Trophoblast cell (in vitro differentiated cells and primary cell): ENCODE results near the gene FAM110A.

Experiments
- DNase-seq, 2 donors: peaks; one replicate each; pipeline ENCODE4 v3.0.0-alpha.2; 2016
- H2AFZ ChIP-seq: 2 replicates; pipeline ENCODE4 v1.6.1; 2013; ENCODE audit warnings: low read length, moderate library complexity, mild to moderate bottlenecking; ENCODE audit not compliant: insufficient read depth, poor library complexity
- H2AK5ac ChIP-seq: 2 replicates; pipeline ENCODE4 v1.6.1; 2013; ENCODE audit warnings: mild to moderate bottlenecking, low read length
- H2BK120ac ChIP-seq: 2 replicates; pipeline ENCODE4 v1.6.1; 2013; ENCODE audit warnings: low read length, mild to moderate bottlenecking, moderate library complexity; ENCODE audit not compliant: insufficient read depth, poor library complexity
- H2BK12ac ChIP-seq: 2 replicates; pipeline ENCODE4 v1.6.1; 2013; ENCODE audit warnings: mild to moderate bottlenecking, low read length, moderate library complexity
- H2BK5ac ChIP-seq: 2 replicates; pipeline ENCODE4 v1.6.1; 2013; ENCODE audit warnings: low read length, low read depth, moderate library complexity, mild to moderate bottlenecking; ENCODE audit not compliant: poor library complexity
- H3K14ac ChIP-seq: 2 replicates; pipeline ENCODE4 v1.6.1; 2013; ENCODE audit warnings: mild to moderate bottlenecking, low read length
- H3K18ac ChIP-seq: 2 replicates; pipeline ENCODE4 v1.6.1; 2013; ENCODE audit warnings: mild to moderate bottlenecking, low read length
- H3K23ac ChIP-seq: 2 replicates; pipeline ENCODE4 v1.6.1; 2013; ENCODE audit warnings: low read length
- H3K27ac ChIP-seq: 2 replicates; pipeline ENCODE4 v1.5.1; 2013; ENCODE audit warnings: low read depth, mild to moderate bottlenecking, inconsistent platforms, low read length, moderate library complexity
- H3K27me3 ChIP-seq: 2 replicates; pipeline ENCODE4 v1.6.1; 2013; ENCODE audit warnings: inconsistent platforms, mild to moderate bottlenecking, low read length, moderate library complexity; ENCODE audit not compliant: insufficient read depth
- H3K36me3 ChIP-seq, 2 experiments: 1 replicate in 1 of 2; 2 replicates in 1 of 2; pipeline ENCODE4 v1.6.1; 2013; ENCODE audit warnings: low read length in 2 of 2, mild to moderate bottlenecking in 2 of 2, moderate library complexity in 1 of 2; ENCODE audit not compliant: insufficient read depth in 2 of 2, control insufficient read depth in 1 of 2
- H3K4ac ChIP-seq: 2 replicates; pipeline ENCODE4 v1.6.1; 2013; ENCODE audit warnings: low read depth, mild to moderate bottlenecking, low read length, moderate library complexity
- H3K4me1 ChIP-seq, 2 experiments: 1 replicate in 1 of 2; 2 replicates in 1 of 2; pipeline ENCODE4 v1.6.1; 2013; ENCODE audit warnings: low read length in 2 of 2, mild to moderate bottlenecking in 2 of 2, moderate library complexity in 1 of 2; ENCODE audit not compliant: insufficient read depth in 2 of 2, control insufficient read depth in 1 of 2
- H3K4me2 ChIP-seq: 2 replicates; pipeline ENCODE4 v1.6.1; 2013; ENCODE audit warnings: inconsistent platforms, mild to moderate bottlenecking, low read length, moderate library complexity
- H3K4me3 ChIP-seq: 2 replicates; pipeline ENCODE4 v1.5.1; 2013; ENCODE audit warnings: mild to moderate bottlenecking, low read depth, low read length, inconsistent platforms
- H3K79me1 ChIP-seq: one replicate; pipeline ENCODE4 v1.6.1; 2013; ENCODE audit warnings: low read length
- H3K79me2 ChIP-seq: 2 replicates; pipeline ENCODE4 v1.6.1; 2013; ENCODE audit warnings: low read length, mild to moderate bottlenecking; ENCODE audit not compliant: control insufficient read depth, insufficient read depth, poor library complexity
- H3K9ac ChIP-seq: 2 replicates; pipeline ENCODE4 v1.6.1; 2013; ENCODE audit warnings: mild to moderate bottlenecking, low read length
- H3K9me3 ChIP-seq: 2 replicates; pipeline ENCODE4 v1.6.1; 2013; ENCODE audit warnings: low read depth, mild to moderate bottlenecking, control low read depth, inconsistent platforms, low read length; ENCODE audit not compliant: insufficient read depth
- H4K12ac ChIP-seq: 2 replicates; pipeline ENCODE4 v1.6.1; 2013; ENCODE audit warnings: low read depth, mild to moderate bottlenecking, low read length, moderate library complexity
- H4K8ac ChIP-seq: 2 replicates; pipeline ENCODE4 v1.6.1; 2013; ENCODE audit warnings: low read depth, mild to moderate bottlenecking, low read length, moderate library complexity
- H4K91ac ChIP-seq: one replicate; pipeline ENCODE4 v1.6.1; 2013; ENCODE audit warnings: low read depth, mild to moderate bottlenecking, low read length, moderate library complexity
- WGBS: extraction: QIAGEN DNeasy Blood & Tissue Kit; methylation state at CpG from one replicate; pipeline ENCODE4 v1.1.7; 2013; ENCODE audit warnings: missing lambda C conversion rate; ENCODE audit not compliant: insufficient read length, insufficient coverage; ENCODE audit errors: extremely low coverage; 5-methylcytosine and 5-hydroxymethylcytosine counted together

The FAM110A gene

GRCh38 chr20:881783-882144 is 48.2 kb downstream of the FAM110A start:
- no peaks in the 10 kb centered on the region for H3K9me3 ChIP-seq
- H3K14ac ChIP-seq: no peak overlapping the region
- no peak for DNase-seq
- H2BK5ac ChIP-seq: no peak overlapping the region
- no peak overlapping the region for H4K12ac ChIP-seq
- H3K9ac ChIP-seq: no peak overlapping the region
- no peak overlapping the region for H4K91ac ChIP-seq
- no peak overlapping the region for H2AK5ac ChIP-seq
- no peaks in the 10 kb centered on the region for H3K79me1 ChIP-seq
- no peak overlapping the region for H2AFZ ChIP-seq
- no peaks in the 10 kb centered on the region for H3K36me3 ChIP-seq
- H3K4ac ChIP-seq: no peak overlapping the region
- H3K79me2 ChIP-seq: no peaks in the 10 kb centered on the region
- no peak overlapping the region for H3K4me2 ChIP-seq
- H2BK12ac ChIP-seq: no peak overlapping the region
- no peak overlapping the region for H3K23ac ChIP-seq
- no peak overlapping the region for H3K18ac ChIP-seq
- no peak overlapping the region for H4K8ac ChIP-seq
- H2BK120ac ChIP-seq: no peak overlapping the region
- H3K27me3 ChIP-seq: no peaks in the 10 kb centered on the region
- no peak overlapping the region for H3K4me3 ChIP-seq
- H3K27ac ChIP-seq: no peak overlapping the region
- no peaks in the 10 kb centered on the region for H3K4me1 ChIP-seq

GRCh38 chr20:884983-885952 is 51.8 kb downstream of the FAM110A start:
- no peak overlapping the region for H3K4me2 ChIP-seq
- no CpG with 5 or more reads among the region's 41 CpGs for WGBS
- no peak overlapping the region for H3K9ac ChIP-seq
- H3K79me1 ChIP-seq: no peaks in the 10 kb centered on the region
- H3K4me3 ChIP-seq: no peak overlapping the region
- H4K12ac ChIP-seq: no peak overlapping the region
- no peak overlapping the region for H3K23ac ChIP-seq
- H3K27ac ChIP-seq: no peak overlapping the region
- H3K27me3 ChIP-seq: no peaks in the 10 kb centered on the region
- no peak overlapping the region for H2BK12ac ChIP-seq
- H3K14ac ChIP-seq: no peak overlapping the region
- no peak overlapping the region for H4K91ac ChIP-seq
- H2BK120ac ChIP-seq: no peak overlapping the region
- H2BK5ac ChIP-seq: no peak overlapping the region
- H3K79me2 ChIP-seq: no peaks in the 10 kb centered on the region
- no peaks in the 10 kb centered on the region for H3K9me3 ChIP-seq
- no peaks in the 10 kb centered on the region for H3K4me1 ChIP-seq
- H3K18ac ChIP-seq: no peak overlapping the region
- H2AFZ ChIP-seq: no peak overlapping the region
- H4K8ac ChIP-seq: no peak overlapping the region
- no peak overlapping the region for H2AK5ac ChIP-seq
- no peaks in the 10 kb centered on the region for H3K36me3 ChIP-seq
- H3K4ac ChIP-seq: no peak overlapping the region
- peak; percentile 62 to 71 for DNase-seq

- Histone ChIP-seq H4K8ac (no peak overlapping the region), H3K9me3 (no peaks in the 10 kb centered on the region), H3K4me2 (no peak overlapping the region), H2AFZ (no peak overlapping the region), H4K91ac (no peak overlapping the region), H2AK5ac (no peak overlapping the region), H3K4ac (no peak overlapping the region), H3K9ac (no peak overlapping the region), H3K4me3 (no peak overlapping the region), H4K12ac (no peak overlapping the region), H3K14ac (no peak overlapping the region), H3K27me3 (no peaks in the 10 kb centered on the region), H3K79me1 (no peaks in the 10 kb centered on the region), H3K23ac (no peak overlapping the region), H3K27ac (no peak overlapping the region), H2BK12ac (no peak overlapping the region), H3K79me2 (no peaks in the 10 kb centered on the region), H3K4me1 (no peaks in the 10 kb centered on the region), H3K18ac (no peak overlapping the region), H2BK5ac (no peak overlapping the region), H2BK120ac (no peak overlapping the region), H3K36me3 (no peaks in the 10 kb centered on the region)
- no CpG with 5 or more reads among the region's 2 CpGs for WGBS
- no peak for DNase-seq
These were observed 53.6 kb downstream of the FAM110A start for GRCh38 chr20:887137-887536.

- no peak overlapping the region for H3K23ac ChIP-seq
- no peak overlapping the region for H2BK12ac ChIP-seq
- no peak overlapping the region for H3K27ac ChIP-seq
- no peak overlapping the region for H2AK5ac ChIP-seq
- no peak overlapping the region for H3K14ac ChIP-seq
- no peak overlapping the region for H3K4me3 ChIP-seq
- WGBS: no CpG with 5 or more reads among the region's 2 CpGs
- no peaks in the 10 kb centered on the region for H3K79me1 ChIP-seq
- no peak for DNase-seq
- no peak overlapping the region for H4K91ac ChIP-seq
- no peak overlapping the region for H3K9ac ChIP-seq
- no peak overlapping the region for H3K4ac ChIP-seq
- H3K4me1 ChIP-seq: no peaks in the 10 kb centered on the region
- H3K27me3 ChIP-seq: no peaks in the 10 kb centered on the region
- H3K18ac ChIP-seq: no peak overlapping the region
- H3K79me2 ChIP-seq: no peaks in the 10 kb centered on the region
- H3K36me3 ChIP-seq: no peaks in the 10 kb centered on the region
- H2AFZ ChIP-seq: no peak overlapping the region
- H4K12ac ChIP-seq: no peak overlapping the region
- no peak overlapping the region for H2BK120ac ChIP-seq
- H3K4me2 ChIP-seq: no peak overlapping the region
- no peak overlapping the region for H4K8ac ChIP-seq
- peaks cover 2% of the 10 kb centered on the region for H3K9me3 ChIP-seq
- no peak overlapping the region for H2BK5ac ChIP-seq
These were observed 54.5 kb downstream of the FAM110A start for GRCh38 chr20:888057-888456.
